GM12873 (cell line): Measurements from ENCODE around the gene ITSN2.

ENCODE experiments used
- TF ChIP-seq, protein P1 (sequence below): IDR thresholded peaks from 2 replicates; pipeline ENCODE4 v1.5.1; 2012; ENCODE audit warnings: low read depth, mild to moderate bottlenecking, moderate library complexity, low read length, control low read depth; ENCODE audit not compliant: insufficient read depth; ENCODE audit errors: missing control alignments

Gene ITSN2

DNA sequence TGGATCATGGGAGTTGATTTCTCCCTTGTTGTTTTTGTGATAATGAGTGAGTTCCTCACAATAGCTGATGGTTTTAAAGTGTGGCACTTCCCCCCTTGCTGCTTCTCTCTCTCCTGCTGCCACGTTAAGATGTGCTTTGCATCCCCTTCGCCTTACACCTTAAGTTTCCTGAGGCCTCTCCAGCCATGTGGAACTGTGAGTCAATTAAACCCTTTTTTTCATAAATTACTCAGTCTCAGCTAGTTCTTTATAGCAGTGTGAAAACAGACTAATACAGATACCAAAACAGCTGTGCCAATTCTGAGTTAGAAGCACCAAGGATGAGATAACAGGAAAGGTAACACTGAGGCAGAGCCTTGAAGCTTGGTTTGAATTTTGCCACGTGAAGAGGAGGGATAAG lies 44.7 kb downstream of the ITSN2 start:
- TF ChIP-seq, protein P1, sequence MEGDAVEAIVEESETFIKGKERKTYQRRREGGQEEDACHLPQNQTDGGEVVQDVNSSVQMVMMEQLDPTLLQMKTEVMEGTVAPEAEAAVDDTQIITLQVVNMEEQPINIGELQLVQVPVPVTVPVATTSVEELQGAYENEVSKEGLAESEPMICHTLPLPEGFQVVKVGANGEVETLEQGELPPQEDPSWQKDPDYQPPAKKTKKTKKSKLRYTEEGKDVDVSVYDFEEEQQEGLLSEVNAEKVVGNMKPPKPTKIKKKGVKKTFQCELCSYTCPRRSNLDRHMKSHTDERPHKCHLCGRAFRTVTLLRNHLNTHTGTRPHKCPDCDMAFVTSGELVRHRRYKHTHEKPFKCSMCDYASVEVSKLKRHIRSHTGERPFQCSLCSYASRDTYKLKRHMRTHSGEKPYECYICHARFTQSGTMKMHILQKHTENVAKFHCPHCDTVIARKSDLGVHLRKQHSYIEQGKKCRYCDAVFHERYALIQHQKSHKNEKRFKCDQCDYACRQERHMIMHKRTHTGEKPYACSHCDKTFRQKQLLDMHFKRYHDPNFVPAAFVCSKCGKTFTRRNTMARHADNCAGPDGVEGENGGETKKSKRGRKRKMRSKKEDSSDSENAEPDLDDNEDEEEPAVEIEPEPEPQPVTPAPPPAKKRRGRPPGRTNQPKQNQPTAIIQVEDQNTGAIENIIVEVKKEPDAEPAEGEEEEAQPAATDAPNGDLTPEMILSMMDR: no peak

DNA sequence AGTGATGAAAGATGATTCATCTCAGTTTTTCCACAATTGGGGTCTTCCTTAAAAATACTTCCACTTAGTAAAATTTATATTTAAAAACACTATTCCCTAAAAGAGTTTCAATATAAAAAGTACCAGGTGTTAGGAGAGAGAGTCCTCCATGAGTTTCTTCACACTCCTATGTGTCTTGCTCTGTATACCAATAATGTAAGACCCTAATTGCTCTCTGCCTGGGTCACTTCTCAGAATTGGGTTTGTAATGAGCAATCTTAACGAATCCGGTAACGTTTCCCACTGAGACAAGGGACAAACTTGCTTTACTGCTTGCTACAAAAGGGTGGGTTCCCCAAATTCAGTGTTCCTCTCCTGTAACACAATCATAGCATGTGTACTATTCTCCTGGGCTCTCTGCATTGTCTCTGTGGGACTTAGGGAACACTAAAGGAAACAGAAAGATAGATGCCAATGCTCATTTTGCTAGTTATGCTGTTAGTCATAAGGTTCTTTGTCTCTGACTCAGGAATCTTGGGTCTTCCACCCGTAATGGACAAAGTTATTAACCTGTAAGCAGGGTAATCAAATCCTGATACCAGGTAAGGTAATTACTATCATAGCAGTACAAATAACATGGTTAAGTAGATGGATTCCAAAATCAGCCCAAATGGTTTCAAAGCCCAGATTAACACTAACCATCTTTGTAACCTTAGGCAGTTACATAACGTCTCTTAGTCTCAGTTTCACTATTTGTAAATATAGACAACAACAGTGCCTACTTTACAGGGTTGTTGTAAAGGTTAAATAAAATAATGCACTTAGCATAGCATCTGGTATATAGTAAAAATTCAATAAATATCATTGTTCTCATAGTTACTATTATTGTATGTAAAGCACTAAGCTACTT lies 46.3 kb downstream of the ITSN2 start:
- TF ChIP-seq, protein P1: no peak

DNA sequence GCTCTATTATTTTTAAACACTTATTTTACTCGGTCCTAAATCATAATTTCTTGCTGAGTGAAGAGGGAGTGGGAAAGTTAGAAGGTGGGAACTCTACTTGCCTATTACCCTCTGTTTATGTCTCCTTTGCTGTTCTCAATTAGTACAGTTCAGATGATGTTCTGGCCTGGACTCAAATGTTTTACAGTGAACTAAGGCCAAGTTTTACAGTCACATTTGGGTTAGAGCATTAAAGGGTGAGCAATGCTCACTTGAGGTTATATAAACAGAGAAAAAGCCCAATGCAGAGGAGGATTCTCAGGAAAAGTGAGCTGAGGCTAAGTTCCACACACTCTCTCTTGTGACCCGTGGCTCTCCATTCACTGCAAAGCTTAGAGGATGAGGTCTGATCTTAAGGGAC lies 52.4 kb downstream of the ITSN2 start:
- TF ChIP-seq, protein P1: no peak

DNA sequence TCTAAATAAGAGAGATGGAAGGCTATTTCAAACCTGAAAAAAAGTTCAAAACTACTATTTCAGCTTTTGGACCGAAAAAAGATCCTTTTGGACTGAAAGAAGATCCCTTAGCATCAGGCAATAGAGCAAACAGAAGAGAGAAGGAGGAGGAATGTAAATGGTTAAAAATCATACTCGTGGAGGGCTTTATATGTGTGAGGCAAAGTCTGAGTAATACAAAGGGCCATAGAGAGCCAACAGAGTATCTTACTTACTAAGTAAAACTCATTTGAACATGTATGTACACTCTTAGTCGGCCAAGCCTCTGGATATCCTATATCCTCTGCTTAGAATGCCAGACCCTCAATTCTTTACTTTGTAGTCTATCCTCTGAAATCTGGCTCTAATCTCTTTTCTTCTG lies 55.7 kb downstream of the ITSN2 start:
- TF ChIP-seq, protein P1: no peak

DNA sequence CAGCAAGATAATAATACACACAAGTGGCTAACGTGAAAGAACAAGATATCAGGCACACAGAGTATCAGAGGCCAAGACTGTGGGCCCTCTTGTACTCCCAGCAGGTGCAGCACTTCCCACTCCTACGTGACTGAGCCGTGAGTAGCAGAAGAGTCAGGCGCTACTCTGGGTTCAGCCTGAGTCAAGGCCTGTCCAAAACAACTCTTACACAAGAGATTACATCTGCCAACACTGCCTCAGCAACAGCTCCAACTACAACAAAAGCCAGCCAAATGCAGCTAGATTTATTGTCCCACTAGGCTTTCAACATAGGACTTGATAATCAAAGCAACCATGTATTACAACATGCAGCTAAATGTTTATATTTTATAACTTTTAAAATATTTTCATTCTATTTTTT lies 56.2 kb downstream of the ITSN2 start:
- TF ChIP-seq, protein P1: no peak

DNA sequence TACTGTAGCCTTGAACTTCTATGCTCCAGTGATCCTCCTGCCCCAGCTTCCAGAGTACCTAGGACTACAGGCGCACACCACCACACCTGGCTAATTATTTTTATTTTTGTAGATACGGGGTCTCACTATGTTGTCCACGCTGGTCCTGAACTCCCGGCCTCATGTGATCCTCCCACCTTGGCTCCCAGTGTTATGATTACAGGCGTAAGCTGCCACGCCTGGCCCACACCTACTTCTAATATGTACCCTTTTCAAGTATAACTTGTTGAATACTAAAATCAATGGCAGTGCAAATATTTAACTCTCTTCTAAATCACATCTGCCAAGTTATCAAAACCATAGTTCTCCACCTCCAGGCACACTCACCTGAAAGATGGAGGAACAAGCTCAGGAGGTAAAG lies 58.7 kb downstream of the ITSN2 start:
- TF ChIP-seq, protein P1: no peak

DNA sequence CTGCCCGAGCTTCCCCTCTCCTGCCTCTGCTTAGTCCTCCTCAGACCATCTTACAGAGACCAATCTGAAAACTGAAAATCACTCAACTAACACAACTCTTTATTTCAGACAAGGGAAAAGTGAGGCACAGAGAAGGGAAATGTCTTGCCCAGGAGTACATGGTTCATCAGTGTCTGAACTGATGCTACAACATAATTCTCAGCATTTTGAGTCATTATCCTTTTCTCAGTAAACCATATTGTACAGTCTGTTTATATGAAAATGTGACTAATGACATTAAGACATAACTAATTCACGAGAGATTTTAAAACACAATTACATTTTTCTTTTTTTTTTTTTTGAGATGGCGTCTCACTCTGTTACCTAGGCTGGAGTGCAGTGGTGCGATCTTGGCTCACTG lies 62.7 kb downstream of the ITSN2 start:
- TF ChIP-seq, protein P1: no peak
